Retinal pigment epithelial cell (primary cell): ENCODE data around the gene ZXDC.

ENCODE experiments used
- DNase-seq: peaks from one replicate; pipeline ENCODE4 v3.0.0-alpha.2; 2010; ENCODE audit warnings: low read depth
- H3K4me3 ChIP-seq: 2 replicates; pipeline ENCODE4 v1.5.1; 2011; ENCODE audit warnings: mild to moderate bottlenecking, low read length, control low read depth, moderate library complexity
- TF ChIP-seq, protein P1 (sequence below): conservative IDR thresholded peaks from 2 replicates; pipeline ENCODE4 v1.5.1; 2011; ENCODE audit warnings: low read depth, low read length, control low read depth, inconsistent platforms

The ZXDC gene

DNA sequence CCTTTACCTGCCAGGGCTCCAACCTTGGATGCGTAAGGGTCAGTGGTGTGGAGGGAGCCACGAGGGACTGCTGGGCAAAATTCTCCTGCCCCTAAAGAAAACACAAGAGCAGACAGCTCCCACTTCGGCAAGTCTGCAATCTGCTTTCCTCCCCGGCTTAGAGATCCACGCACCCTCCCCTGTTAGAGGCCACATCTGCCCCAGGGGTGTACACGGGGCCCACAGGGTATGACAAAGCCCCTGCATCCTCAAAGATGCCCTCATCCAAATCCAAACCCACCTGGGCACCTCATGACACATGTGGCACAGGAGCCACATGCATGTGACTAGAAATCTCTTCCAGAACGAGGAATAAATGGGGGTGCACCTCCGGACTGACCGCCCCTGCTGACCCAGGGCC, 25.5 kb downstream of the ZXDC start:
- no peak for DNase-seq
- H3K4me3 ChIP-seq: no peak overlapping the region
- TF ChIP-seq, protein P1, sequence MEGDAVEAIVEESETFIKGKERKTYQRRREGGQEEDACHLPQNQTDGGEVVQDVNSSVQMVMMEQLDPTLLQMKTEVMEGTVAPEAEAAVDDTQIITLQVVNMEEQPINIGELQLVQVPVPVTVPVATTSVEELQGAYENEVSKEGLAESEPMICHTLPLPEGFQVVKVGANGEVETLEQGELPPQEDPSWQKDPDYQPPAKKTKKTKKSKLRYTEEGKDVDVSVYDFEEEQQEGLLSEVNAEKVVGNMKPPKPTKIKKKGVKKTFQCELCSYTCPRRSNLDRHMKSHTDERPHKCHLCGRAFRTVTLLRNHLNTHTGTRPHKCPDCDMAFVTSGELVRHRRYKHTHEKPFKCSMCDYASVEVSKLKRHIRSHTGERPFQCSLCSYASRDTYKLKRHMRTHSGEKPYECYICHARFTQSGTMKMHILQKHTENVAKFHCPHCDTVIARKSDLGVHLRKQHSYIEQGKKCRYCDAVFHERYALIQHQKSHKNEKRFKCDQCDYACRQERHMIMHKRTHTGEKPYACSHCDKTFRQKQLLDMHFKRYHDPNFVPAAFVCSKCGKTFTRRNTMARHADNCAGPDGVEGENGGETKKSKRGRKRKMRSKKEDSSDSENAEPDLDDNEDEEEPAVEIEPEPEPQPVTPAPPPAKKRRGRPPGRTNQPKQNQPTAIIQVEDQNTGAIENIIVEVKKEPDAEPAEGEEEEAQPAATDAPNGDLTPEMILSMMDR: no peak

DNA sequence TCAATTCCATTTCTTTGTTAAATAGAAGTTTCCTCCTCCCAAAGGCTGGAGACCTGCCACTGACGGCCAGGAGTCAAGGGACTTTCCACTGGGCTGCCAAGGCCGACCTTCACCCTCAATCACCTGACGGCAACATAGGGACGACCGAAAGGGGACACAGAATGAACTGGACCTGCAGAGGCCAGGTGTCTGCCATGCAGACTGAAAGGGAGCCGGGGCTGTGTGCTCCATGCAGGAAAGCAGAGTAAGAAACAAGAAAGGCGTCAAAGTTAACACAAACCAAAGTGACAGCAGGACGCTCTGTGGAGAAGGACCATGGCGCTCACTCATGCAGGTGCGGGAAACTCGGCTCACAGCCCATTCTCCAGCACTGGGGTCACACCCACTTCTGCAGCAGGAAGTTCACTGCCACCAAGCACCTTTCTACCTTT, 26.1 kb downstream of the ZXDC start:
- no peak overlapping the region for H3K4me3 ChIP-seq
- TF ChIP-seq, protein P1: no peak
- no peak for DNase-seq

DNA sequence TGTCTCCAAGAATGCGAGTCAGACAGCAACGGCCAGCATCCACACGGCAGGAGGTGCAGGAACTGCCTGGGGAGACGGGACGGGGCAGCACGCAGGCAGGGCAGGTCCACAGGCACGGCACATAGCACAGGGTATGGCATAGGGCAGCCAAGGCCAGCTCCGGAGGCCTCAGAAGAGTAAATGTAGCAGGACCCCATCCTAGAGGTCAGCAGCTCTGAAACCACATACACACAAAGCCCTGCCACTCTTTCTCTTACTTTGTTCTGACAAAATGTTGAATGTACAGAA, 26.9 kb downstream of the ZXDC start:
- no peak for DNase-seq
- TF ChIP-seq, protein P1: no peak
- H3K4me3 ChIP-seq: no peak overlapping the region

DNA sequence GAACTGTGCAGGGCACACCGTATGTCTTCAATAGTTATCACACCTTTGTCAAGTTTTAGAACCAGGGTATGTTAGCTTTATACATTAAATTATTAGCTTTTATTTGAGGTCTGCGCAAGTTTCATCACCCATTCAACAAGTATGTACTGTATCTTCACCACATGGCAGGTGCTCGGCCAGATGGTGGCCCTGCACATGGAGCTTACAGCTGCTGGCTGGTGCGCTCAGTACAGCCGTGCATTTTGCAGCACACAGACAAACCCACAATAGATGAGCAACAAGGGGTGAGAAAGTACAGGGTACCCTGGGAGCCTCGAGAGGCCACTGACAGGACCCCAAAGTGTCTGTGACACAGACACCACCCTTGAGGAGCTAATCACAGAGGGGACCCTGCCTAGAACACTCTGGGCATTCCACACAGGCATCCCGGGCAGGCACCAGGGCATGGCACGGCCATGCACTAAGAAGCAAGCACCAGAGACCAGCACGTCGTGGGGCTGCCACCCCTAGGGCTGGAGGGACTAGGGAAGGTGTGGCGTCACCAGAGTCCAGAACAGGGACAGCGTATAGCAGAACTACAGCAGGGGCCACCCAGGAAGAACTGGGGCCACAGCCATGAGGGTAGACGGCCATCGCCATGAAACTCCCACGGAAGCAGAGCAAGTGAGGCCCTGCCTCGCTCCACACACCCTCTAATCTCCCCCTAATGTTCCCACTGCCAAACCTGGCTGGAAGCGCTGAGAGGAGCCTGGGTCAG, 27.4 kb downstream of the ZXDC start:
- H3K4me3 ChIP-seq: no peak overlapping the region
- no peak for DNase-seq
- TF ChIP-seq, protein P1: no peak

DNA sequence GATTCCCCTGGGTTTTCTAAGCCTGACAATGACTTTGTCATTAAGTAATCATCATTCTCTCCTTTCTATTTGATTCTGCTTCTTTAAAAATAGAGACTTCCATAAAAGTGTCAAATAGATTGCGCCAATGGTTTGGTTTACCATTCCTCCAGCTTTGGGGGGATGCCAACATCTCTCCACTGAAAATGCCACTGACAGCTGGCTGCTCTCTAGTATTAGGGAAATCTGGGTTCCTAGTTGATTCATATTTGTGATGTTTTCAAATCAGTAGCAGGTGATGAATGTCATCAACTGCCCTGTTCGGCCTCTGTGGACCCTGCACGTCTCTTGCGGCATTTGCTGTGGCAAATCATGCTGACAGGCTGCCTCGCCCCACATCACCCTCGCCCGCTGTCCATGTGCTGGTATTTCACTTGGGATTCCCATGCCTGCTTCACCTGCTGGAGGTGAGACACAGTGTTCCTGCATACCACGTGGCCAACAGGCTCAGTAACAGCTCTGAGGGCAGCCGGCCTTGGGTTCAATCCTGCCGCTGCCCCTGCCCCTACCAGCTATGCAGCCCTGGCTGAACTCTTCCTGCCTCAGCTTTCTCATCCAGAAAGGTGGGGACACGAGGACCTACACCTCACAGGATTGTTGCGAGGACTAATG, 28.1 kb downstream of the ZXDC start:
- no peak for DNase-seq
- H3K4me3 ChIP-seq: no peak overlapping the region
- TF ChIP-seq, protein P1: no peak

- TF ChIP-seq, protein P1: no peak
- no peak for DNase-seq
- H3K4me3 ChIP-seq: no peak overlapping the region
These were observed 28.9 kb downstream of the ZXDC start for GRCh38 chr3:126446791-126447190.

DNA sequence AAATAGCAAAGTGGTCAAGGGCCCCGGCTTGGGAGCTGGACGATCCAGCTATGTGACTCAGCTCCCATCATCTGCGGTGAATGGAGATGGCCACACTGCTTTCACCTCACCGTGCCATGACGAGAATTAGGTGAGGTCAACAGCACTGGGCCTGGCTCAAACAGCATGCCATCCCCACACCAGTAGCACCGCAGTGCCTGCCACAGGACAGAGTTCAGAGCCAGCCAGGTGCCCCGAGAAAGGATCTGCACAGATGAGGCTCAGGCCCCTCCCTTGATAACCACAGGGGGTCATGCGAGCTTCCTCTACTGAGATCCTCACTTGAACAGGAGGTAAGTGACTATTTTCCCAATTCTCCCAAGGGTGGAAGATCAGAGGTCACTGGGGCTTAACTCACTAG, 29.4 kb downstream of the ZXDC start:
- no peak overlapping the region for H3K4me3 ChIP-seq
- TF ChIP-seq, protein P1: no peak
- no peak for DNase-seq
